HG02852 (cell line): Measurements from ENCODE around the gene PLIN3.
"Not testable (repeated sequence)": the region's sequence is repeated elsewhere in the genome, so short reads cannot be mapped to it uniquely, and the experiment has no call there.

Source experiments
- ATAC-seq: cut with Tn5 transposase; IDR thresholded peaks from one replicate; pipeline ENCODE4 v1.9.1; 2021; ENCODE audit warnings: mild to moderate bottlenecking, moderate library complexity; ENCODE audit not compliant: unreplicated experiment

Gene PLIN3

GRCh38 chr19:4891066-4891465 is 23.6 kb upstream of the PLIN3 start:
- no peak for ATAC-seq

GRCh38 chr19:4889034-4889815 is 21.8 kb upstream of the PLIN3 start:
- ATAC-seq: no peak

GRCh38 chr19:4887803-4888202 is 20.3 kb upstream of the PLIN3 start:
- ATAC-seq: not testable (repeated sequence)

GRCh38 chr19:4884993-4885392 is 17.5 kb upstream of the PLIN3 start:
- ATAC-seq: not testable (repeated sequence)

GRCh38 chr19:4882874-4883273 is 15.4 kb upstream of the PLIN3 start:
- not testable (repeated sequence) for ATAC-seq

- ATAC-seq: no peak
These were observed 11.6 kb upstream of the PLIN3 start for GRCh38 chr19:4879041-4879440.

GRCh38 chr19:4878491-4878968 is 11.1 kb upstream of the PLIN3 start:
- ATAC-seq: no peak

GRCh38 chr19:4877753-4878490 is 10.5 kb upstream of the PLIN3 start:
- ATAC-seq: no peak

GRCh38 chr19:4873930-4874329 is 6.5 kb upstream of the PLIN3 start:
- no peak for ATAC-seq

GRCh38 chr19:4871711-4872110 is 4.2 kb upstream of the PLIN3 start:
- no peak for ATAC-seq

GRCh38 chr19:4870025-4870700 is 2.7 kb upstream of the PLIN3 start:
- ATAC-seq: no peak

- no peak for ATAC-seq
These were observed 893 bp upstream of the PLIN3 start for GRCh38 chr19:4868286-4868834.

- ATAC-seq: no peak
These were observed 657 bp downstream of the PLIN3 start for GRCh38 chr19:4866595-4867424.

- no peak for ATAC-seq
These were observed 6.3 kb downstream of the PLIN3 start for GRCh38 chr19:4861147-4861546.

- ATAC-seq: no peak
These were observed 7.8 kb downstream of the PLIN3 start for GRCh38 chr19:4859697-4860096.

- ATAC-seq: not testable (repeated sequence)
These were observed 11.0 kb downstream of the PLIN3 start for GRCh38 chr19:4856468-4856867.

- not testable (repeated sequence) for ATAC-seq
These were observed 14.0 kb downstream of the PLIN3 start for GRCh38 chr19:4853506-4853905.

GRCh38 chr19:4852484-4852883 is 15.0 kb downstream of the PLIN3 start:
- ATAC-seq: no peak

GRCh38 chr19:4851551-4852290 is 15.7 kb downstream of the PLIN3 start:
- no peak for ATAC-seq

GRCh38 chr19:4849019-4849418 is 18.4 kb downstream of the PLIN3 start:
- ATAC-seq: no peak
